ENCODE measurements around the gene PMPCB.
"Not testable (repeated sequence)": the region's sequence is repeated elsewhere in the genome, so short reads cannot be mapped to it uniquely, and the experiment has no call there.

PMPCB gene

GRCh38 chr7:103296901-103297836, at the start of gene PMPCB:
Gene PMPCB, plus strand, starts transcription at chr7:103297435. Its CDS starts 25 bp downstream, at chr7:103297460.
- peak; percentile 97 for DNase-seq

GRCh38 chr7:103253699-103254506, 43.3 kb upstream of the PMPCB start:
- DNase-seq: not testable (repeated sequence)

GRCh38 chr7:103264054-103264453, 33.2 kb upstream of the PMPCB start:
- DNase-seq: not testable (repeated sequence)

GRCh38 chr7:103266229-103266628, 31.0 kb upstream of the PMPCB start:
- not testable (repeated sequence) for DNase-seq

GRCh38 chr7:103273374-103273773, 23.9 kb upstream of the PMPCB start:
- DNase-seq: not testable (repeated sequence)

GRCh38 chr7:103274867-103275266, 22.4 kb upstream of the PMPCB start:
- not testable (repeated sequence) for DNase-seq

GRCh38 chr7:103278195-103278594, 19.0 kb upstream of the PMPCB start:
- not testable (repeated sequence) for DNase-seq

- DNase-seq: peak; percentile 17
Measured at GRCh38 chr7:103279636-103279962, 17.6 kb upstream of the PMPCB start.

- DNase-seq: peak; percentile 91
Measured at GRCh38 chr7:103279963-103280802, 17.1 kb upstream of the PMPCB start.

GRCh38 chr7:103280803-103281155, 16.5 kb upstream of the PMPCB start:
- peak; percentile 19 for DNase-seq

- not testable (repeated sequence) for DNase-seq
Measured at GRCh38 chr7:103282802-103283427, 14.3 kb upstream of the PMPCB start.

- no peak for DNase-seq
Measured at GRCh38 chr7:103292122-103292521, 5.1 kb upstream of the PMPCB start.

- DNase-seq: no peak
Measured at GRCh38 chr7:103293526-103293925, 3.7 kb upstream of the PMPCB start.

GRCh38 chr7:103297837-103298179, 573 bp downstream of the PMPCB start:
- DNase-seq: no peak

- no peak for DNase-seq
Measured at GRCh38 chr7:103299660-103300059, 2.4 kb downstream of the PMPCB start.

- no peak for DNase-seq
Measured at GRCh38 chr7:103301441-103301840, 4.2 kb downstream of the PMPCB start.

GRCh38 chr7:103307503-103308231, 10.4 kb downstream of the PMPCB start:
- no peak for DNase-seq

GRCh38 chr7:103314852-103315251, 17.6 kb downstream of the PMPCB start:
- no peak for DNase-seq

GRCh38 chr7:103316380-103316941, 19.2 kb downstream of the PMPCB start:
- DNase-seq: no peak

GRCh38 chr7:103317009-103317408, 19.8 kb downstream of the PMPCB start:
- DNase-seq: no peak

GRCh38 chr7:103325744-103326143, 28.5 kb downstream of the PMPCB start:
- DNase-seq: no peak
